ENCODE measurements around the gene MPV17L2. TPM values are rescaled to one million over a fixed set of nuclear protein-coding genes. Genes with fewer than 3 reads are reported as not detected.

The MPV17L2 gene
- polyA plus RNA-seq, 3 donors from 2014 or later = 12.2 to 17.7 (median 15.4) TPM

DNA sequence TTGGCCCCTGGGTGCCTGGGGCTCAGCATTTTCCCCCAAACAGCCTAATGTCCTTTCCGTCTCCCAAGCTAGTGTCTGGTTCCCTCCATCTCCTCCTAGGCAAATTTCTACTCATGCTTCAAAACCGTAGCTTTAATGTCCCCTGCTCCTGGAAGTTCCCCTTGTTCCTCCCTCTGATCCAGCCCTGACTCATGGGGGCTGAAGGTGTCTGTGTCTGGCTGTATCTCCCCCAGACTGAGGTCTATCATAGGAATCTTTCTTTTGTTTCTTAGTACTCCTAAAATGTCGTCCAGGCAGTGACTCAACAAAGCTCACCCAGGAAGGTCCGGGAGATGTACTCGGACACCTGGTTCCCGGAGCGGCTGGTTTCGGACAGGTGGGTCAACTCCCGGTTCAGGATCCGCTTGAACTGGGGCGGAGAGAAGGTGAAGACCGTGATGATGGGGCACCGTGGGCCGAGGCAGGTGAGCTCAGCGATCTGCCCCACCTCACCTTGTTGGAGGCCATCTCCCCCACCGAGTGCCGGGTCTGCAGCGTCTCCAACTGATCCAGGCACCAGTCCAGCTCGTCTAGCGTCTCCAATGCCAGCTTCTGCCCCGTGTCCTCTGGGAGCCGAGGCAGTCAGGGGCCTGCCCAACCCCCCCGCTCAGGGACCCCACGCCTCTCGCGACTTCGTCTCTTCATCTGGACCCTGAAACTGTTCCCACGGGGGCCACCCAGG lies 27.1 kb downstream of the MPV17L2 start:
- H3K4me3 Mint-ChIP-seq = no peak overlapping the region
- peaks cover 0 to 2% (median 0%) of the 10 kb centered on the region in 6 donors for H3K9me3 Mint-ChIP-seq
- H3K27ac Mint-ChIP-seq = peak overlapping the region in 1 of 6 donors; percentile 36
- peaks cover 8 to 11% of the 10 kb centered on the region in 2 donors for H3K4me1 Mint-ChIP-seq
- DNase-seq = no peak
- H3K27me3 Mint-ChIP-seq (ENCODE audit: low read depth in 3 of 3) = peaks cover 11 to 29% (median 24%) of the 10 kb centered on the region in 3 donors
- no peaks in the 10 kb centered on the region for H3K36me3 Mint-ChIP-seq

- peaks cover 13 to 29% (median 24%) of the 10 kb centered on the region in 3 donors for H3K27me3 Mint-ChIP-seq (ENCODE audit: low read depth in 3 of 3)
- no peak overlapping the region for H3K4me3 Mint-ChIP-seq
- peaks cover 0 to 2% (median 0%) of the 10 kb centered on the region in 6 donors for H3K9me3 Mint-ChIP-seq
- H3K36me3 Mint-ChIP-seq = no peaks in the 10 kb centered on the region
- DNase-seq = no peak
- no peak overlapping the region for H3K27ac Mint-ChIP-seq
- H3K4me1 Mint-ChIP-seq = peaks cover 11% of the 10 kb centered on the region in 2 donors
These were observed 27.7 kb downstream of the MPV17L2 start for GRCh38 chr19:18220632-18221275.

DNA sequence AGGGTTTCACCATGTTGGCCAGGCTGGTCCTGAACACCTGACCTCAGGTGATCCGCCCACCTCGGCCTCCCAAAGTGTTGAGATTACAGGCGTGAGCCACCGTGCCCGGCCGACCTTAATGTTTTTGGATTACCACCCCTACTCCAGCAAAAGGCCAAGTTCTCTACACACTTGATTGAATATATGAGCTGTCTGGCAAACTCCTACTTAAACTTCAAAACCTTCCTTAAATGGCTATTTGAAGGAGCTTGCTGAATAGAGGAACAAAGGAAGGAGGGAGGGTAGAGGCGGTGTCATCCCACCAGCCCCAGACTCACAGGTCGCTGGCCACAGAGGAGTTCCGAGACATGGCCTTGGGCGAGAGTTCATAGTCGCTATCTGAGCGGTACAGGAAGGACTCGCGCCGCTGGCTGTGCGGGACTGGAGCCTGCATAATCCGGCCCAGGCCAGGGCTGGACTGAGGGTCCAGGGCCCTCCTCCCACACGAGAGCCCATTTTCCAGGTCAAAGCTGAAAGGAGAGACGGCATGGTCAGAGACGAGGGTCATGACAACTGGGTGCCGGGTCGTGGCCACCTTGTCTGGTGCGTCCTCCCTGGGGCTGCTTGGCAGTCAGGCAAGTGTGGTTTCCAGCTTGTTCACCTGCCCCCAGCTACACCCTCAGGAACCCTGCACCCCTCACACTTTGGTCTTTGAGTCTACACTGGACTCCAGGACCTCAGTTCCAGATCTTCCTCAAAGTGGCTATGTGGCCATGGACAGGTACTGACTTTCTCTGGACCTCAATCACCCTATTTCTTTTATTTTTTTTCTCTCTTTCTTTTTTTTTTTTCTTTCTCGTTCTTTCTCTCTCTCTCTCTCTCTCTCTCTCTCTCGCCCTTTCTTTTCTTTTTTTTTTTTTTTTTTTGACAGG lies 29.1 kb downstream of the MPV17L2 start:
- no peaks in the 10 kb centered on the region for H3K36me3 Mint-ChIP-seq
- peak overlapping the region in 1 of 5 donors; percentile 47 for H3K4me3 Mint-ChIP-seq

GRCh38 chr19:18223860-18224524 lies 31.0 kb downstream of the MPV17L2 start:
- Mint-ChIP-seq H3K27ac (peak overlapping the region in 4 of 6 donors; percentile 53 to 71 (median 63)), H3K9me3 (peaks cover 0 to 2% (median 0%) of the 10 kb centered on the region in 6 donors), H3K4me3 (peak overlapping the region; percentile 84 to 95 (median 91)), H3K36me3 (no peaks in the 10 kb centered on the region), H3K27me3 (ENCODE audit: low read depth in 3 of 3) (peaks cover 14 to 41% (median 30%) of the 10 kb centered on the region in 3 donors), H3K4me1 (peaks cover 11 to 13% of the 10 kb centered on the region in 2 donors)
- DNase-seq = peak in 2 of 3 donors; percentile 18 to 21

More for the DNA sequence above, 29.1 kb downstream of the MPV17L2 start:
- DNase-seq = no peak
- Mint-ChIP-seq H3K4me1 (peaks cover 11 to 13% of the 10 kb centered on the region in 2 donors), H3K27me3 (ENCODE audit: low read depth in 3 of 3) (peaks cover 14 to 36% (median 27%) of the 10 kb centered on the region in 3 donors), H3K27ac (no peak overlapping the region), H3K9me3 (peaks cover 0 to 2% (median 0%) of the 10 kb centered on the region in 6 donors)

DNA sequence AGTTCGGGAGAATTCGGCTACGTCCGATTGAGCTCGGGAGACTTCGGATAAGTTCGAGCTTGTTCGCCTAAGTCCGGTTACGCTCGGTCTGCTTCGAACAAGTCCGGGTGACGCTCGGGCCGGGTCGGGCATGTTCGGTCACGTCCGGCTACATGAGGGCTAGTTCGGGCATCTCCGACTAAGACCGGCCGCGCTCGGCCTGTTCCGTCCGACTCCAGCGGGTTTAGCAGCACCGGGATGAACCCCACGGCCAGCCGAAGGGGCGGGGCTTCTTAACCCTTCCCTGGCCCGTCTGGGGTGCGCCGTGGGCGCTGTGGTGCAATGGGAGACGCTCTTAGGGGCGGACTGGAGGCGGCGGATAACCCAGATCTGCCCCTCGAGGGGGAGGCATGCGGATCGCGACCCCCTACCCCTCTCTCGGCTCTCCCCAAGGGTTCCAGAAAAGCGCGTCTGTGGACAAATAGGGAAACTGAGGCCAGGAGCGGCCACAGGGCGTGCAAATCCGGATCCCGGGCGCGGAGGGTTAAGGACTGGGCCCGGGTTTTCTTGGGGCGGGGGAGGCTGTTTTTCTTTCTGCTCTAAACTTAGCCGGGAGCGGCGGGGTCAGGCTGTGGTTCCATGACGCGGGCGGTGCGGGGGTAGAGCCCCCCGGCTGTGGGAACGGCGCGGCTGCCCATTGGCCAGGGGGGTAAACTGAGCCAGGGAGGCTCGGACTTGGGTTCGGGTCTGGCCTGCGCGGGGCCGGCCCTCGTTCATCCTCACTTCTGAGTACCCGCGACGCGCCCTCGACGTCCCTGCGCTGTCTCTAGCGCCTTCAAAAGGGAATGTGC lies 31.7 kb downstream of the MPV17L2 start:
- Mint-ChIP-seq H3K36me3 (no peaks in the 10 kb centered on the region), H3K27ac (peak overlapping the region in 4 of 6 donors; percentile 53 to 71 (median 63)), H3K4me3 (peak overlapping the region; percentile 84 to 95 (median 91)), H3K27me3 (ENCODE audit: low read depth in 3 of 3) (peaks cover 14 to 42% (median 32%) of the 10 kb centered on the region in 3 donors), H3K9me3 (peaks cover 0 to 2% (median 0%) of the 10 kb centered on the region in 6 donors), H3K4me1 (peaks cover 11 to 13% of the 10 kb centered on the region in 2 donors)
- peak; percentile 80 to 87 (median 83) for DNase-seq

DNA sequence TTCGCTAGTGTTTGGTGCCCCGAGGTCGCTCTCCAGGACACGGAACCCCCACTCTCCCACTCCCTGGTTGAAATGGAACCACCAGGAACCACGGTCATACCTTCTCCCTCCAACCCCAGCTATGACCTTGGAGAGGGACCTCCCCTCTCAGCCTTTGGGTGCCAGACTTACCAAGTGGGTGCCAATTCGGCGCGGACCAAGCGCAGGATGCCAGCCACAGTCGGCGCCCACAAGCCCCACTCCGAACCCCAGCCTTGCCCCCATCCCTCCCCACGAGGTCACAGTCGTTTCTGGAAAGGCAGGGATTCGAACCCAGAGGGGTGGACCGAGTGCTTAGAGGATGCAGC lies 32.3 kb downstream of the MPV17L2 start:
- DNase-seq = no peak
- H3K4me1 Mint-ChIP-seq = peaks cover 11 to 13% of the 10 kb centered on the region in 2 donors
- no peak overlapping the region for H3K27ac Mint-ChIP-seq
- peaks cover 0 to 2% (median 0%) of the 10 kb centered on the region in 6 donors for H3K9me3 Mint-ChIP-seq
- H3K27me3 Mint-ChIP-seq (ENCODE audit: low read depth in 3 of 3) = peaks cover 14 to 38% (median 29%) of the 10 kb centered on the region in 3 donors
- peak overlapping the region in 2 of 5 donors; percentile 17 to 95 for H3K4me3 Mint-ChIP-seq
- H3K36me3 Mint-ChIP-seq = no peaks in the 10 kb centered on the region

DNA sequence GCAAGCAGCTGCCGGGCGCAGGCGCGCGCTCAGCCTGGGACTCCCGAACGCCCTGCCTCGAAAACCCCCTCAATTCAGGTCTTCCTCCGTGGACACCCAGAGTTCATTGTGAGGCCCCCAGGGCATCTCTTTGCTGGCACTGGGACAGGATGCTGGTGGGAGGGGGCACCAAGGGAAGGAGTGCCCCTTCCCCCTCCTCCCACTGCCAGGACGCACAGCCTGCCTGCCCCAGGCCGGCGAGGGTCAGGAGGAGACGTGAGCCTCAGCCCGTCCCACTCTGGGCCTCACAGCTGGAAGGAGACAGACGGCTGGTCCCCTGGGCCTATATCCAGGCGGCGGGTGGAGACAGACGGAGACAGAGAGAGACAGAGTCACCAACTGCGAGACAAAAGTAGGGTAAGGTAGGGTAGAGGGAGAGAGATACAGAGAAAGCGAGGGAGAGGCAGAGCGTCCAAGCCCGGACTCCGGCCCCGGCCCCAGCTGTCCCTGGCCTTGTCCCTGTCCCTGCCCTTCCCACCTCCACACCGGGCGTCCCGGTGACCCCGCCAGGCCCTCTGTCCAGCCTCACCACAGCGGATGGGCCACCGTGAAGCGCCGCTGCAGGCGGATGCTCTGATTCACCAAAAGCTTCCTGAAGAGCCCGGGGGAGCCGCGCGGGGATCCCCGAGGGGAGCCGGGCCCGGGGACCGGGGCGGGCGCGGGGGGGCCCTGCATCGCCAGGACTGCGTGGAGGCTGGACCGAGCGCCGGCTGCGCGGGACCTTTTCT lies 32.9 kb downstream of the MPV17L2 start, which contains the start of gene PDE4C:
Gene PDE4C, minus strand, starts transcription at position 737 of the 767 bp plus-strand sequence. Its CDS starts 23 bp downstream, at position 714.
- peaks cover 0 to 2% (median 0%) of the 10 kb centered on the region in 6 donors for H3K9me3 Mint-ChIP-seq
- H3K4me3 Mint-ChIP-seq = peak within 1 kb of the TSS in 1 of 5 donors; percentile 95
- H3K4me1 Mint-ChIP-seq = peaks cover 11 to 13% of the 10 kb centered on the region in 2 donors
- no peak within 1 kb of the TSS for H3K27ac Mint-ChIP-seq
- no peaks in the 10 kb centered on the region for H3K36me3 Mint-ChIP-seq
- H3K27me3 Mint-ChIP-seq (ENCODE audit: low read depth in 3 of 3) = peaks cover 18 to 40% (median 25%) of the 10 kb centered on the region in 3 donors
- no peak for DNase-seq

GRCh38 chr19:18226956-18227780 lies 34.1 kb downstream of the MPV17L2 start:
- H3K36me3 Mint-ChIP-seq = no peaks in the 10 kb centered on the region
- no peak overlapping the region for H3K4me3 Mint-ChIP-seq
- peaks cover 12 to 14% of the 10 kb centered on the region in 2 donors for H3K4me1 Mint-ChIP-seq
- H3K9me3 Mint-ChIP-seq = peaks cover 0 to 2% (median 0%) of the 10 kb centered on the region in 6 donors
- H3K27me3 Mint-ChIP-seq (ENCODE audit: low read depth in 3 of 3) = peaks cover 19 to 33% (median 23%) of the 10 kb centered on the region in 3 donors
- no peak for DNase-seq
- H3K27ac Mint-ChIP-seq = no peak overlapping the region

GRCh38 chr19:18227781-18228271 lies 34.8 kb downstream of the MPV17L2 start:
- peaks cover 0 to 2% (median 0%) of the 10 kb centered on the region in 6 donors for H3K9me3 Mint-ChIP-seq
- H3K4me1 Mint-ChIP-seq = peaks cover 17 to 19% of the 10 kb centered on the region in 2 donors
- H3K4me3 Mint-ChIP-seq = no peak overlapping the region
- no peak for DNase-seq
- H3K27me3 Mint-ChIP-seq (ENCODE audit: low read depth in 3 of 3) = peaks cover 19 to 35% (median 24%) of the 10 kb centered on the region in 3 donors
- no peak overlapping the region for H3K27ac Mint-ChIP-seq
- H3K36me3 Mint-ChIP-seq = no peaks in the 10 kb centered on the region

DNA sequence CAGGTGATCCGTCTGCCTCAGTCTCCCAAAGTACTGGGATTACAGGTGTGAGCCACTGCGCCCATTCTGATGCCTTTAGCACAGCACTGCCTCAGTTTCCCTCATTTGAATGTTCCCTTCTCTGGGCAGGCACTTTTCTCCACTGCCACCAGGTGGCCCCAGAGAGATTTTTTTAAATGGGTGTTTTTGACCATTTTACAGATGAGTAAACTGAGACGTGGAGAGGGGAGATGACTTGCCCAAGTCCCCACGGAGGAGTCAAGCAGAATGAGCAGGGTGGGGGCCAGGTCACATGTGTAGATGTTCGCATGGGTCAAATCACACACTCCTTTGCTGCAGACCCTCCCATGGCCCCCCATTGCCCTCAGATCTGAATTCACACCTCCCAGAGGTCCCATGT lies 36.5 kb downstream of the MPV17L2 start:
- Mint-ChIP-seq H3K4me1 (peaks cover 11 to 14% of the 10 kb centered on the region in 2 donors), H3K36me3 (no peaks in the 10 kb centered on the region), H3K9me3 (peaks cover 0 to 6% (median 0%) of the 10 kb centered on the region in 6 donors), H3K4me3 (no peak overlapping the region), H3K27me3 (ENCODE audit: low read depth in 3 of 3) (peaks cover 19 to 35% (median 23%) of the 10 kb centered on the region in 3 donors), H3K27ac (no peak overlapping the region)
- no peak for DNase-seq

GRCh38 chr19:18229915-18230314 lies 36.9 kb downstream of the MPV17L2 start:
- Mint-ChIP-seq H3K4me3 (no peak overlapping the region), H3K36me3 (no peaks in the 10 kb centered on the region), H3K4me1 (peaks cover 7 to 10% of the 10 kb centered on the region in 2 donors), H3K9me3 (peaks cover 0 to 6% (median 0%) of the 10 kb centered on the region in 6 donors), H3K27ac (no peak overlapping the region), H3K27me3 (ENCODE audit: low read depth in 3 of 3) (peaks cover 18 to 31% (median 20%) of the 10 kb centered on the region in 3 donors)
- no peak for DNase-seq

All from immature natural killer cell (primary cell).